PC-9 (cell line): ENCODE results near the gene SP3. TPM values are rescaled to one million over a fixed set of nuclear protein-coding genes. Genes with fewer than 3 reads are reported as not detected.

Experiments used
- BruUV-seq: library from RNA; stranded (reverse); fragments of 400-500 nt; replicated peaks from 2 replicates; lab custom pipeline; 2021; lab: Mats Ljungman, UMichigan
- CTCF ChIA-PET: fragments of 300-600 bp; sonication (Branson Sonifier 250); formaldehyde crosslinking; loops from one replicate; lab custom pipeline; 2022; ENCODE audit warnings: antibody characterized with exemption; lab: Charles Lee
- POLR2A ChIA-PET: fragments of 300-600 bp; sonication (Branson Sonifier 250); formaldehyde crosslinking; loops from one replicate; lab custom pipeline; 2022; ENCODE audit warnings: antibody characterized with exemption; ENCODE audit not compliant: unreplicated experiment; lab: Charles Lee
- DNase-seq, 2 experiments: peaks; one replicate each; pipeline versions ENCODE4 v3.0.0 to v3.0.0-alpha.2; 2015 to 2022; ENCODE audit warnings: mixed read lengths in 1 of 2
- H2AFZ ChIP-seq: fragments of 200-600 bp; sonication (generic); 2 replicates; pipeline ENCODE4 v1.8.1; 2017; ENCODE audit warnings: antibody characterized with exemption
- H3F3A ChIP-seq: fragments of 200-600 bp; sonication (generic); 2 replicates; pipeline ENCODE4 v1.8.1; 2017; ENCODE audit warnings: antibody characterized with exemption, mild to moderate bottlenecking, low read depth; ENCODE audit not compliant: insufficient read depth
- H3K27ac ChIP-seq: fragments of 200-600 bp; sonication (generic); 2 replicates; pipeline ENCODE4 v1.6.1; 2016; ENCODE audit warnings: mixed run types
- H3K27me3 ChIP-seq: fragments of 200-600 bp; sonication (generic); 2 replicates; pipeline ENCODE4 v1.6.1; 2016; ENCODE audit warnings: low read depth, mixed run types; ENCODE audit not compliant: insufficient read depth
- H3K36me3 ChIP-seq: fragments of 200-600 bp; sonication (generic); 2 replicates; pipeline ENCODE4 v1.6.1; 2016; ENCODE audit warnings: low read depth, mixed run types
- H3K4me1 ChIP-seq: fragments of 200-600 bp; sonication (generic); replicated peaks from 2 replicates; pipeline ENCODE4 v1.6.1; 2016; ENCODE audit warnings: mixed run types; ENCODE audit not compliant: insufficient read depth
- H3K4me2 ChIP-seq: fragments of 200-600 bp; sonication (generic); 2 replicates; pipeline ENCODE4 v1.6.1; 2017; ENCODE audit warnings: mixed run types
- H3K4me3 ChIP-seq: fragments of 200-600 bp; sonication (generic); 2 replicates; pipeline ENCODE4 v1.6.1; 2016; ENCODE audit warnings: mixed run types
- H3K79me2 ChIP-seq: fragments of 200-600 bp; sonication (generic); 2 replicates; pipeline ENCODE4 v1.6.1; 2017; ENCODE audit warnings: low read depth, mixed run types
- H3K9me2 ChIP-seq: fragments of 200-600 bp; sonication (generic); 2 replicates; pipeline ENCODE4 v1.8.1; 2017; ENCODE audit warnings: mild to moderate bottlenecking; ENCODE audit not compliant: insufficient read depth
- H3K9me3 ChIP-seq: fragments of 200-600 bp; sonication (generic); 2 replicates; pipeline ENCODE4 v1.8.1; 2016; ENCODE audit warnings: low read depth; ENCODE audit not compliant: insufficient read depth
- H4K20me1 ChIP-seq: fragments of 200-600 bp; sonication (generic); 2 replicates; pipeline ENCODE4 v1.8.1; 2017; ENCODE audit not compliant: insufficient read depth
- EZH2 ChIP-seq: fragments of 200-600 bp; sonication (generic); IDR thresholded peaks from 2 replicates; pipeline ENCODE4 v1.8.0; 2017; ENCODE audit warnings: antibody characterized with exemption, low read depth
- intact Hi-C: fragments of 100-400 bp; cut with micrococcal nuclease; formaldehyde crosslinking; loops from one replicate; pipeline ENCODE4 v1.10.0; 2022; ENCODE audit not compliant: unreplicated experiment
- total RNA-seq: library from RNA; stranded (reverse); gene quantifications from 2 replicates; pipeline ENCODE4 v1.2.3, GENCODE V29; 2021
- TF ChIP-seq, protein P1 (sequence below): fragments of 200-600 bp; sonication (generic); conservative IDR thresholded peaks from 2 replicates; pipeline ENCODE4 v1.6.1; 2017; ENCODE audit warnings: mixed run types, antibody characterized with exemption, mild to moderate bottlenecking, moderate library complexity

SP3 gene
- total RNA-seq, 1 experiment from 2014 or later: 127 TPM

DNA sequence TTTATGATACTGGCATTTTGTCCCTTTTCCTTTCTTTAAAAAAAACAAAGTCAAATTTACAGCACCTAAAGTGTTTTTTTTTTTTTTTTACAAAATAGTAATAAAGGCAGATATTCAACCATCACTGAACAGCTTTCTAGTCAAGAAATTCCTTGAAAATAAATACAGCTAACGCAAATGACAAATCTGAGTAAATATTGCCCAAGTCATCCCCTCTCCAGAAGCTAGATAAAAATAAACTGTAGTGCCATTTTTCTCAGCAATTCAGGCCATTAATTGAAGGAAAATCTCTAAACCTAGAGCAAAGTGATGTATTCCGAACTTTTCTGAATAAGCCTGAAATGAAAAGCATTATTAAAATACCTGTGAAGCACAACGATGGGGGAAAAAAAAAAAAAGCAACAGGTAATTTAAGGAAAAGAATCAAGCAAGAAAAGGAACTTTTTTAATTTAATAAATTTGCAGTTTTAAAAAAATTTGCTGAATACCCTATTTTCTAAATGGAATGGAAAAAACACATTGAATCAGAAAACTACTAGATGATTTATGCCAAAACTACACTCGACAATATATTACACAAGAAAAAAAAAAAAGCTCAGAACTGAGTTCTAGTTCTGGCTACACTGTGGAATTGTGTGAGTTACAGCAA is 6.9 kb downstream of the SP3 start:
- H3K4me3 ChIP-seq: no peak overlapping the region
- H3K4me2 ChIP-seq: no peak overlapping the region; the same call in 1 of the 2 replicates
- BruUV-seq: no TSS peak
- H3F3A ChIP-seq: peaks cover 10% of the 10 kb centered on the region
- CTCF ChIA-PET: interaction anchor here (0.6 to 0.7 kb wide), 3 partner anchors 37 to 931 kb away, joined by 7 to 11 read pairs (median 11); no protein-coding TSS in a partner anchor
- H3K27me3 ChIP-seq: no peaks in the 10 kb centered on the region
- no peak for TF ChIP-seq EZH2
- TF ChIP-seq, protein P1, sequence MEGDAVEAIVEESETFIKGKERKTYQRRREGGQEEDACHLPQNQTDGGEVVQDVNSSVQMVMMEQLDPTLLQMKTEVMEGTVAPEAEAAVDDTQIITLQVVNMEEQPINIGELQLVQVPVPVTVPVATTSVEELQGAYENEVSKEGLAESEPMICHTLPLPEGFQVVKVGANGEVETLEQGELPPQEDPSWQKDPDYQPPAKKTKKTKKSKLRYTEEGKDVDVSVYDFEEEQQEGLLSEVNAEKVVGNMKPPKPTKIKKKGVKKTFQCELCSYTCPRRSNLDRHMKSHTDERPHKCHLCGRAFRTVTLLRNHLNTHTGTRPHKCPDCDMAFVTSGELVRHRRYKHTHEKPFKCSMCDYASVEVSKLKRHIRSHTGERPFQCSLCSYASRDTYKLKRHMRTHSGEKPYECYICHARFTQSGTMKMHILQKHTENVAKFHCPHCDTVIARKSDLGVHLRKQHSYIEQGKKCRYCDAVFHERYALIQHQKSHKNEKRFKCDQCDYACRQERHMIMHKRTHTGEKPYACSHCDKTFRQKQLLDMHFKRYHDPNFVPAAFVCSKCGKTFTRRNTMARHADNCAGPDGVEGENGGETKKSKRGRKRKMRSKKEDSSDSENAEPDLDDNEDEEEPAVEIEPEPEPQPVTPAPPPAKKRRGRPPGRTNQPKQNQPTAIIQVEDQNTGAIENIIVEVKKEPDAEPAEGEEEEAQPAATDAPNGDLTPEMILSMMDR: no peak
- POLR2A ChIA-PET: interaction anchor here (0.7 kb wide), 2 partner anchors 106 to 123 kb away, joined by 5 to 15 read pairs; no protein-coding TSS in a partner anchor
- H3K4me1 ChIP-seq: peaks cover 28% of the 10 kb centered on the region
- peaks cover 5% of the 10 kb centered on the region for H3K9me3 ChIP-seq
- no peaks in the 10 kb centered on the region for H3K9me2 ChIP-seq
- H3K36me3 ChIP-seq: peaks cover 66% of the 10 kb centered on the region
- intact Hi-C loops: no loop called here
- DNase-seq: no peak
- H2AFZ ChIP-seq: no peak overlapping the region
- H3K27ac ChIP-seq: no peak overlapping the region
- peaks cover 39% of the 10 kb centered on the region for H4K20me1 ChIP-seq
- peaks cover 100% of the 10 kb centered on the region for H3K79me2 ChIP-seq

DNA sequence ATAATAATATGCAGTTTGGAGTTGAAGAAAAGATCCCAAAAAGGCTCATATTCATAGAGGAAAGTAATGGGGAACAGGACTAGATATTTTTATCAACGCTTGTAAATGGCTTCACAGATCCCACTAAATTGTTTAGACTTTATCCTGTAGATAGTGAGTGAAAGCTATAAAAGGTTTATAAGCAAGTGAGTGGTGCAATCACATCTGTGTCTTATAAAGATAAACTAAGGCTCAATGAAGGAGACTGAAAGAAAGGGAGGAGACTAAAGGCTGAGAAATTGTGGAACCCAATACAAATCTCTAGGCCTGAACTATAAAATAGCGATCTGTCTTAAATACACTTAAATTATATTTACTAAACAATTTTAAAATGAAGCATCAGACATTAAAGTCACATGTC is 7.7 kb downstream of the SP3 start:
- H3K9me3 ChIP-seq: peaks cover 5% of the 10 kb centered on the region
- intact Hi-C loops: no loop called here
- H3K4me3 ChIP-seq: no peak overlapping the region
- no peak for DNase-seq
- H3K4me1 ChIP-seq: peaks cover 23% of the 10 kb centered on the region
- H2AFZ ChIP-seq: no peak overlapping the region
- CTCF ChIA-PET: no interaction called here
- H3K36me3 ChIP-seq: peaks cover 70% of the 10 kb centered on the region
- no TSS peak for BruUV-seq
- POLR2A ChIA-PET: interaction anchor here (0.6 kb wide), 1 partner anchor 10 kb away, joined by 3 read pairs; no protein-coding TSS in a partner anchor
- H4K20me1 ChIP-seq: peaks cover 38% of the 10 kb centered on the region
- H3F3A ChIP-seq: 0 out of 2 replicates have a peak, but pooled peaks cover 2% of the 10 kb centered on the region
- peaks cover 100% of the 10 kb centered on the region for H3K79me2 ChIP-seq
- no peaks in the 10 kb centered on the region for H3K27me3 ChIP-seq
- TF ChIP-seq, protein P1: no peak
- no peak for TF ChIP-seq EZH2
- H3K27ac ChIP-seq: no peak overlapping the region
- no peak overlapping the region for H3K4me2 ChIP-seq
- no peaks in the 10 kb centered on the region for H3K9me2 ChIP-seq

DNA sequence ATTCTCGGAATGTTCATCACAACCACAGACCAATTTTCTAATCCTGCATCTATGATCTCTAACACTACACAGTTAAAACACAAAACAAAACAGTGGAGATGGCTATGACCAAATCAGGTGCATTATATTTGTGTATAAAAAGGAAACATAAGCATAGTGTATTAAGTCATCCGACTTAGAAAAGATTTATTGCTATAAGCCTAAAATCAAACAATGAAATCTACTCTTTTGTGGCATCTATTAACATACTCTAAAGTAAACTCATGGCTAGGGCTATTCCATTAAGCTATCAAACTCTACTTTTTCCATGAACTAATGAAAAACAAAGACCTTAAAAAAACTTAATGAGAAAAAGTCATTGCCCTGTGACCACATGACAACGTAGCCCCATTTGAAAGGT is 8.7 kb downstream of the SP3 start:
- no TSS peak for BruUV-seq
- no peak overlapping the region for H3K4me2 ChIP-seq
- TF ChIP-seq, protein P1: no peak
- TF ChIP-seq EZH2: no peak

More for the DNA sequence above, 8.7 kb downstream of the SP3 start:
- Histone ChIP-seq H3K4me1 (peaks cover 12% of the 10 kb centered on the region), H2AFZ (no peak overlapping the region), H3K27ac (no peak overlapping the region), H3K4me3 (no peak overlapping the region), H3K79me2 (peaks cover 100% of the 10 kb centered on the region), H3K27me3 (no peaks in the 10 kb centered on the region), H3K9me3 (peaks cover 5% of the 10 kb centered on the region), H3K9me2 (no peaks in the 10 kb centered on the region), H4K20me1 (peaks cover 38% of the 10 kb centered on the region), H3K36me3 (peaks cover 76% of the 10 kb centered on the region), H3F3A (no peaks in the 10 kb centered on the region)
- intact Hi-C loops: no loop called here
- ChIA-PET POLR2A (interaction anchor here (0.6 kb wide), 1 partner anchor 162 kb away, joined by 9 read pairs; no protein-coding TSS in a partner anchor), CTCF (no interaction called here)
- no peak for DNase-seq
